HG03575 (cell line): ENCODE results near the gene FSTL4.

ENCODE experiments used
- ATAC-seq: cut with Tn5 transposase; IDR thresholded peaks from one replicate; pipeline ENCODE4 v1.9.1; 2021; ENCODE audit not compliant: unreplicated experiment, insufficient number of reproducible peaks, low FRiP score; ENCODE audit errors: extremely low read depth

FSTL4 gene

GRCh38 chr5:133277744-133278143, 334.6 kb downstream of the FSTL4 start:
- ATAC-seq, result no peak

- no peak for ATAC-seq
These were observed 336.2 kb downstream of the FSTL4 start for GRCh38 chr5:133276171-133276570.

GRCh38 chr5:133275631-133276030, 336.7 kb downstream of the FSTL4 start:
- ATAC-seq, result no peak

GRCh38 chr5:133274597-133274935, 337.8 kb downstream of the FSTL4 start:
- no peak for ATAC-seq

GRCh38 chr5:133273661-133274596, 338.4 kb downstream of the FSTL4 start:
- no peak for ATAC-seq

- ATAC-seq, result no peak
These were observed 340.0 kb downstream of the FSTL4 start for GRCh38 chr5:133272345-133272744.

GRCh38 chr5:133271606-133272005, 340.7 kb downstream of the FSTL4 start:
- no peak for ATAC-seq

GRCh38 chr5:133269691-133270090, 342.6 kb downstream of the FSTL4 start:
- ATAC-seq, result no peak

GRCh38 chr5:133267601-133268000, 344.7 kb downstream of the FSTL4 start:
- ATAC-seq, result no peak

- no peak for ATAC-seq
These were observed 345.4 kb downstream of the FSTL4 start for GRCh38 chr5:133266966-133267365.

- no peak for ATAC-seq
These were observed 345.8 kb downstream of the FSTL4 start for GRCh38 chr5:133266527-133266878.

GRCh38 chr5:133265720-133266526, 346.4 kb downstream of the FSTL4 start:
- no peak for ATAC-seq

- ATAC-seq, result no peak
These were observed 347.1 kb downstream of the FSTL4 start for GRCh38 chr5:133265257-133265656.

- no peak for ATAC-seq
These were observed 349.7 kb downstream of the FSTL4 start for GRCh38 chr5:133262690-133263089.

GRCh38 chr5:133261993-133262392, 350.3 kb downstream of the FSTL4 start:
- no peak for ATAC-seq

GRCh38 chr5:133260715-133261114, 351.6 kb downstream of the FSTL4 start:
- ATAC-seq, result no peak

- no peak for ATAC-seq
These were observed 352.9 kb downstream of the FSTL4 start for GRCh38 chr5:133259199-133259997.

- ATAC-seq, result no peak
These were observed 354.4 kb downstream of the FSTL4 start for GRCh38 chr5:133257977-133258376.

- ATAC-seq, result no peak
These were observed 356.1 kb downstream of the FSTL4 start for GRCh38 chr5:133256276-133256675.
